ENCODE results near the gene FUT2.

GRCh38 chr19:48738557-48739403 is 43.0 kb downstream of the FUT2 start:
- TF ChIP-seq CTCF (IDR thresholded peaks at IDR 0.05 in 4 of 5, conservative IDR thresholded peaks at IDR 0.05 in 1 of 5) (peak in 4 of 5 experiments; percentile 55 to 84 (median 74)), POLR2A (IDR thresholded peaks at IDR 0.05) (peak; percentile 55 to 66)
